NCI-H146 treated with DMSO at 0.1 percent for 48 hours (cell line): Measurements from ENCODE around the gene BBS1.

Experiments used
- DNase-seq: peaks from one replicate; lab custom pipeline; 2025; ENCODE audit not compliant: unreplicated experiment; lab: John Stamatoyannopoulos, UW

BBS1 gene

GRCh38 chr11:66476841-66477251, 33.6 kb upstream of the BBS1 start:
- DNase-seq: no peak

GRCh38 chr11:66477263-66478201, 32.9 kb upstream of the BBS1 start:
- DNase-seq: no peak

- peak; percentile 36 for DNase-seq
These were observed 31.6 kb upstream of the BBS1 start for GRCh38 chr11:66478729-66479393.

DNA sequence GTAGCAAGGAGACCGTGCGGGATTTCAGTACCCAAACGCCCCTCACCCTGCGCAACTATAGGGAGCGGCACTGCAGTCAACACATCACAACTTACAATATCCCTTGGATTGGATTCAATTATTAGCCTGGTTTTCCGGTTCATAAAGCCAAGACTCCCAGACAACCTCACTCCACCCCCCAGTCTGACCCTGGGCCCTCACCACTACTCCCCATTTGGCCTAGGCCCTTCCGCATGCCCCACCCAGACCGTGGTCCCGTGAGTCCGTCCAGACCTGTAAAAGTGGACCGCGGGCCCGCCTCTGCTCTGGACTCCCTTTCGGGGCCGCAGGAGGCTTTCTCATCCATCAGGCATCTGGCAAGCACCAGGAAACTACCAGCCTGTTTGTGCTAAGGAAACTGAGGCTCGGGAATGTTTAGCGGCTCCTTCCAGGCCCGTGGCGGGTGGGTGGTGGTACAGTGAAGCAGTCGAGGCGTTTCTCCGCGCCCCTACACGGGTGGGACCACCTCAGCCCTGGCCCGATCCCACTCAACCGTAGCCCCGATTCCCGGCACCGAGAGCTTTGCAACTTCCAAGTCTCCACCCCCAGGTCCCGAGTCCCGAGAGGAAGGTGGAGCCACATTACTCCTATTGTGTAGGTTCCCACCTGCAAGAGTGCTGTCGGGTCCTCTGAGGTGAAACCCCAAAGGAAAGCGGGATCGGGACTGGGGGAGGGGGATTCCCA, 30.9 kb upstream of the BBS1 start:
- no peak for DNase-seq

DNA sequence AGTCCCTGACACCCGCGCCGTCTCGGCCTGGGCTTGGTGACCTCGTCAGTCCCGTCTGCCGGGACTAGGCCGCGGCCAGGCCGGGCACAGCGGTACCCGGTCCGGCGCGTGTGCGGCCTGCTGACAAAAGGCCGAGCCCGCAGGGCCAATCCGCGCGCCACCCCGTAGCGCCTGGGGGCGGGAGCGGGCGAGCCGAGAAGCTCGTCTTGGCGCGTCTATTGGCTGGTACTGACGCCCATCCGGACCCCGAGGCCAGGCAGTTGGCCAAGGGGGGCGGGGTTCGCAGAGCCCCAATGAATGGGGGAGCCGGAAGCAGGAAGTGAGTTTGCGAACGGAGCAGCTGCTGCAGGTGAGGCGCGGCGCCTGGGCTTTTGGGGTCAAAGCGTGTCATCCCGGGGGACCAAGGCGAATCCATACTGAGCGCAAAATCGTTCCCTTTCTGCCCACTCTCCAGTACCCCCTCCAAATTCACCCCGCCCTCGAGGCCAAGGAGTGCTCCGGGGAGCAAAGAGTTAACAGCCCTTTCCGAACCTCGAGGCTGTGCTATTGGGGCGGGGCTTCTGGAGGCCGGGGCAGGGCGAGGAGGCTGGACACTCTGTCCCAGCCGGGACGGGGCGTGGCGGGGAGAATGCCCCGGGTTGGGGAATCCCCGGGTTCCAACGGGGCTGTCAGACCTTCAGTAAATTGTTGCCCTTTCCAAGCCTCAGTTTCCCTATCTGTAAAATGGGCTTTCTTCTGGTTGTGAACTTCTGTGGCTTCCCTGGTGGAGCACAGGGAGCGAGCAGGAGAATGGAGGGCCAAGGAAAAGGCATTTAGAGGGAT, 30.1 kb upstream of the BBS1 start, which contains the start of gene DPP3:
DPP3 (plus strand) TSS at position 318 of the 822 bp plus-strand sequence. CDS start 1,767 bp downstream, outside the sequence.
- DNase-seq: peak; percentile 90

DNA sequence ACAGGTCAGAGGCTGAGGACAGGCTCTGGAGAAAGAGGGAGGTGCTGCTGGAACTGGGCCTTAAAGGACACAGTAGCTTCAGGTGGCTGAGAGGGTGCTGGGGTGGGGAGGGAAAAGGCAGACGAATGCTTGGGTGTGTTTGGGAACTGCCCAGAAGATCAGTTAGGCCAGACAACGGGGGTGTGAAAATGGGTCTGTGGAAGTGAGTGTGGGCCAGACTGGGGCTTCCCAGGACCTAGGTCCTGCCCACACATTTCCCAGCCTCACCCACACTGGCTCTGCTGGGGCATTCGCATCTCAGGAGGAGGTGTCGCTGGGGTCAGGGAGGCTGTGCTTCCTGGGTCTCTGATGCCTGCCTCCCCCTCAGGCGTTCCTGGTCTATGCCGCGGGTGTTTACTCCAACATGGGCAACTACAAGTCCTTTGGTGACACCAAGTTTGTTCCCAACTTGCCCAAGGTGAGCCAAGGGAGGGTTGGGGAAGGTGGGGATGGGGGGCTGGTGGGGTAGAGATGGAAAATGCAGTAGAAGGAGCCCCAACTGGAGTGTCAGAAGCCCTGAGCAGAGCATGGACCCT, 25.5 kb upstream of the BBS1 start:
- DNase-seq: no peak

DNA sequence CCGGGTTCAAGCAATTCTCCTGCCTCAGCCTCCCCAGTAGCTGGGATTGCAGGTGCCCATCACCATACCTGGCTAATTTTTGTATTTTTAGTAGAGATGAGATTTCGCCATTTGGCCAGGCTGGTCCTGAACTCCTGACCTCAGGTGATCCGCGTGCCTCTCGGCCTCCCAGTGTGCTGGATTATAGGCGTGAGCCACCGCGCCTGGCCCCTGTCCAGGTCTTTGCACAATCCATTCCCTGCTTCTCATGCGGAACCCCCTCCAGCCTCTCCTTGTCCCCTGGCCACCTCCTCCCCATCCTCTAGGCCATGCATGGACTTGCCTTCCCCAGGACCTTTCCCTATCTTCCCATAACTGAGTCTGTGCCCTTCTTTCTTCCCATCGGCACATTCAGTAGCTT, 21.5 kb upstream of the BBS1 start:
- DNase-seq: no peak

DNA sequence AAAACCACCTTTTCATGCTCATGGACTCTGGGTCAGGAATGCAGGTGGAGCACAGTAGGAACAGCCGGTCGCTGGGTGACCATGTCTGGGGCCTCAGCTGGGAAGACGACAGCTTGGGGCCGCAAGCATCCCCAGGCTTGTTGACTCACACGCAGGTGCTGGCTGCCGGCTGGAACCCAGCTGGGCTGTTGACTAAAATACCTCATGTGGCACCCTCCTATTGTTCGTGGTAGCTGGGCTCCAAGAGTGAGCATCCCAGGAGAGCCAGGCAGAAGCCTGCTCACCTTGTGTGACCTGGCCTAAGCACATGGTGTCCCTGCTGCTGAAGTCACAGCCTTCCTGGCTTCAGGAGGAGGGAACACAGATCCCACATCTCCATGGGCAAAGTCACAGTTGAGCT, 20.8 kb upstream of the BBS1 start:
- DNase-seq: peak; percentile 97

- DNase-seq: no peak
These were observed 19.0 kb upstream of the BBS1 start for GRCh38 chr11:66491315-66491935.

- DNase-seq: no peak
These were observed 18.1 kb upstream of the BBS1 start for GRCh38 chr11:66492161-66492865.

DNA sequence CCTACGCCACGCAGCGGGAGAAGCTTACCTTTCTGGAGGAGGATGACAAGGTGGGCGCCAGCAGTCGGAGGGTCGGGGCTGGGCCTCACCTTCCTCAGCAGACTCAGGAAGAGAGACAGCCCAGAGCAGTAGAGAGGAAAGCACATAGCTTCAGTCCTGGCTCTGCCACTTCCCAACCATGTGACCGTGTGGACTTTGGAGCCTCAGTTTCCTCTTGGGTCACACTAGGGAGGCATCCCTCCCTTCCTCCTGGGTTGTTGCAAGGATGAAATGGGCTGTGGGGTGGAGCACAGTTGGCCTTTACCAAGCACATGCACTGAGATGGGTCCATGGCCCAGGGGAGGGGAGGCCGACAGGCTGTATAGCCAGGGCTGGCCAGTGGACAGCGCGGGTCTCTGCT, 17.3 kb upstream of the BBS1 start:
- no peak for DNase-seq

GRCh38 chr11:66494458-66494857, 16.0 kb upstream of the BBS1 start:
- no peak for DNase-seq

DNA sequence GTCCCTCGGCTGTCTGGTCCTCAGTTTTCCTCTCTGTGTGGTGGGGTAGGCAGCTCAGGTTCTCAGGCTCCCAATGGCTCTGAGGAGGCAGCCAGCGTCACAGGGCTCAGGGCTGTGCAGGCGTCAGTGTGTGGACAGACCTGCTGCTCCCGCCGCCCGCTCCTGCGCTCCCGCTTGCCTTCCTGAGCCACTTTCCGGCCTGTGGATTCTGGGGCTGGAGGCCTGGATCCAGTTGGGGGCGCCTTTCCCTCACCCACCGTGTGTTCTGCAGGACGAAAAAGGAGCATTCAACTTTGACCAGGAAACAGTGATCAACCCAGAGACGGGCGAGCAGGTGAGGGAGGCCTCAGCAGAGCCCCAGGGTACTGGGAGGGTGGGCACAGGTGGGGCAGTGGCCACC, 15.5 kb upstream of the BBS1 start:
- no peak for DNase-seq

DNA sequence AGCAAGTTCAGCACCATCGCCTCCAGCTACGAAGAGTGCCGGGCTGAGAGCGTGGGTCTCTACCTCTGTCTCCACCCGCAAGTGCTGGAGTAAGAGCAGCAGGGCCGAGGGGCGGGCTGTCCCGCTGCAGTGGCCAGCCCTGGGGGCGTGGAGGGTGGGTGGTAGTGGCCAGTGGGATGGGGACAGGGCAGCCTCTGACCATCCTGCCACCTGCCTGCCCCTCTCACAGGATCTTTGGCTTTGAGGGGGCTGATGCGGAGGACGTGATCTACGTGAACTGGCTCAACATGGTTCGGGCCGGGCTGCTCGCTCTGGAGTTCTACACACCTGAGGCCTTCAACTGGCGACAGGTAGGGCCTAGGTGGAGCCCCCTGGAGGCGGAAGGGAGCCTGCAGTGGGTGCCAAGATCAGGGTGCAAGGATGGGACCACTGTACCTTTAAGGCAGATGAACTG, 15.0 kb upstream of the BBS1 start:
- DNase-seq: no peak

DNA sequence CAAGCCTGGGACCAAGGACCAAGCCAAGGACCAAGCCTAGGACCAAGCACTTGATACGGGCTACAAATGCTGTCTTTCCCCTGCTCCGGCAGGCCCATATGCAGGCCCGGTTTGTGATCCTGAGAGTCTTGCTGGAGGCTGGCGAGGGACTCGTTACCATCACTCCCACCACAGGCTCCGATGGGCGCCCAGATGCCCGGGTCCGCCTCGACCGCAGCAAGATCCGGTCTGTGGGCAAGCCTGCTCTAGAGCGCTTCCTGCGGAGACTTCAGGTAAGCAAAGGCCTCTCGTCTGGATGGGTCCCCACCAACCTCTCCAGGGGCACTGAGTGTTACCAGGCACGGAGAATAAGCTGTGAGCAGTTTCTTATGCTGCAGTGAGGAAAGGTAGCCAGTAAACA, 13.2 kb upstream of the BBS1 start:
- no peak for DNase-seq

- no peak for DNase-seq
These were observed 11.9 kb upstream of the BBS1 start for GRCh38 chr11:66498506-66498905.

- DNase-seq: no peak
These were observed 5.1 kb upstream of the BBS1 start for GRCh38 chr11:66505276-66505816.

DNA sequence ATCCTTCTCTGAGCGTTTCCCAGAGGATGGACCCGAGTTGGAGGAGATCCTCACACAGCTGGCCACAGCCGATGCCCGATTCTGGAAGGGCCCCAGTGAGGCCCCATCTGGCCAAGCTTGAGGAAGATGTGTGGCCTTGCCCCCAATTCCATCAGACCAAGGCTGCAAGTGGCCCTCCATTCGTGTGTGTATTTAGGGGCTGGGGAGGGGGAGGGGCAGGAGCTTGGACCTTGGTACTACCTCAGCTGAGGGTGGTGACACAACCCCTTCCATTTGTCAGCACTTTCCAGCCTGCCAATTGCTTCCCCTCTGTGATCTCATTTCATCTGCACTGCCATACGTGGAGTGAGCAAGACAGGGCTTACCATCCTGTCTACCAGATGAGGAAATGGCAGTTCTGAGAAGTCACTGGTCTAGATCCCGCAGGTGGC, 1.3 kb upstream of the BBS1 start:
- no peak for DNase-seq

- DNase-seq: no peak
These were observed 530 bp downstream of the BBS1 start for GRCh38 chr11:66510990-66511339.
